ENCODE results near the gene HLA-B.
A peak's percentile ranks its signal among the peaks of the same experiment; 100 is the strongest.

The HLA-B gene

DNA sequence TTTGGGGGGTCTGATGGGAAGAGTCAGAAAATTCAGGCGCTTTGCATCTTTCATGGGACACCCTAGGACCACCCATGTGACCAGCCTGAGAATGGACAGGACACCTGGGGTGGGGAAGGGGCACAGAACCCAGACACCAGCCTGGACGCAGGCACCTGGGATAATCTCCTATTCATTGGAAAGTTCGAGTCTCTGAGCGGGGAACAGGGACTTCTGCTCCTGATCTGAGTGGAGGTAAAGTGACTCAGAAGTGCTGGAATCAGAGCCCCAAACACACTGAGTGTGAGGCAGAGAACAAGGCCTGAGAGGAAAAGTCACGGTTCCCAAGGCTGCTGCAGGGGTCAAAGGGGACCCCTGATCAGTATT lies 1.4 kb downstream of the HLA-B start:
- Mint-ChIP-seq H3K4me3 (peak overlapping the region; percentile 64), H3K9me3 (peaks cover 4% of the 10 kb centered on the region), H3K27ac (no peak overlapping the region), H3K4me1 (peaks cover 5% of the 10 kb centered on the region), H3K27me3 (ENCODE audit: low read depth, poor library complexity) (peaks cover 100% of the 10 kb centered on the region), H3K36me3 (ENCODE audit: low read depth) (no peaks in the 10 kb centered on the region)
- TF ChIP-seq, protein P1, sequence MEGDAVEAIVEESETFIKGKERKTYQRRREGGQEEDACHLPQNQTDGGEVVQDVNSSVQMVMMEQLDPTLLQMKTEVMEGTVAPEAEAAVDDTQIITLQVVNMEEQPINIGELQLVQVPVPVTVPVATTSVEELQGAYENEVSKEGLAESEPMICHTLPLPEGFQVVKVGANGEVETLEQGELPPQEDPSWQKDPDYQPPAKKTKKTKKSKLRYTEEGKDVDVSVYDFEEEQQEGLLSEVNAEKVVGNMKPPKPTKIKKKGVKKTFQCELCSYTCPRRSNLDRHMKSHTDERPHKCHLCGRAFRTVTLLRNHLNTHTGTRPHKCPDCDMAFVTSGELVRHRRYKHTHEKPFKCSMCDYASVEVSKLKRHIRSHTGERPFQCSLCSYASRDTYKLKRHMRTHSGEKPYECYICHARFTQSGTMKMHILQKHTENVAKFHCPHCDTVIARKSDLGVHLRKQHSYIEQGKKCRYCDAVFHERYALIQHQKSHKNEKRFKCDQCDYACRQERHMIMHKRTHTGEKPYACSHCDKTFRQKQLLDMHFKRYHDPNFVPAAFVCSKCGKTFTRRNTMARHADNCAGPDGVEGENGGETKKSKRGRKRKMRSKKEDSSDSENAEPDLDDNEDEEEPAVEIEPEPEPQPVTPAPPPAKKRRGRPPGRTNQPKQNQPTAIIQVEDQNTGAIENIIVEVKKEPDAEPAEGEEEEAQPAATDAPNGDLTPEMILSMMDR (IDR thresholded peaks at IDR 0.05): no peak
- no peak for DNase-seq

DNA sequence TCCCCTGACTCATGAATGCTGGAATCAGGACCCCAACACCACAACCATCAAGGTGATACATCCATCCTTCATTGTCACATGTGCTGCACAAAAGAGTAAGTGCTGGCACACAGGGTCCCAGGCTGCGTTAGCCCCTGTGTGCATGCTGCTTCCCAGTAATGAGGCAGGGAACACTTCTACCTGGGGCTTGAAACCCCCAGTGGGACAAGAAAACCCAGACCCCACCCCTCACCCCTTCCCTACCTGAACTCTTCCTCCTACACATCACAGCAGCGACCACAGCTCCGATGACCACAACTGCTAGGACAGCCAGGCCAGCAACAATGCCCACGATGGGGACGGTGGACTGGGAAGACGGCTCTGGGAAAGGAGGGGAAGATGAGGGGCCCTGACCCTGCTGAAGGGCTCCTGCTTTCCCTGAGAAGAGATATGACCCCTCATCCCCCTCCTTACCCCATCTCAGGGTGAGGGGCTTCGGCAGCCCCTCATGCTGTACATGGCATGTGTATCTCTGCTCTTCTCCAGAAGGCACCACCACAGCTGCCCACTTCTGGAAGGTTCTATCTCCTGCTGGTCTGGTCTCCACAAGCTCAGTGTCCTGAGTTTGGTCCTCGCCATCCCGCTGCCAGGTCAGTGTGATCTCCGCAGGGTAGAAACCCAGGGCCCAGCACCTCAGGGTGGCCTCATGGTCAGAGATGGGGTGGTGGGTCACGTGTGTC lies 2.0 kb downstream of the HLA-B start:
- Mint-ChIP-seq H3K27me3 (ENCODE audit: low read depth, poor library complexity) (peaks cover 94% of the 10 kb centered on the region), H3K4me1 (peaks cover 5% of the 10 kb centered on the region), H3K36me3 (ENCODE audit: low read depth) (no peaks in the 10 kb centered on the region), H3K9me3 (no peaks in the 10 kb centered on the region), H3K4me3 (no peak overlapping the region), H3K27ac (no peak overlapping the region)
- no peak for DNase-seq
- TF ChIP-seq, protein P1 (IDR thresholded peaks at IDR 0.05): no peak

DNA sequence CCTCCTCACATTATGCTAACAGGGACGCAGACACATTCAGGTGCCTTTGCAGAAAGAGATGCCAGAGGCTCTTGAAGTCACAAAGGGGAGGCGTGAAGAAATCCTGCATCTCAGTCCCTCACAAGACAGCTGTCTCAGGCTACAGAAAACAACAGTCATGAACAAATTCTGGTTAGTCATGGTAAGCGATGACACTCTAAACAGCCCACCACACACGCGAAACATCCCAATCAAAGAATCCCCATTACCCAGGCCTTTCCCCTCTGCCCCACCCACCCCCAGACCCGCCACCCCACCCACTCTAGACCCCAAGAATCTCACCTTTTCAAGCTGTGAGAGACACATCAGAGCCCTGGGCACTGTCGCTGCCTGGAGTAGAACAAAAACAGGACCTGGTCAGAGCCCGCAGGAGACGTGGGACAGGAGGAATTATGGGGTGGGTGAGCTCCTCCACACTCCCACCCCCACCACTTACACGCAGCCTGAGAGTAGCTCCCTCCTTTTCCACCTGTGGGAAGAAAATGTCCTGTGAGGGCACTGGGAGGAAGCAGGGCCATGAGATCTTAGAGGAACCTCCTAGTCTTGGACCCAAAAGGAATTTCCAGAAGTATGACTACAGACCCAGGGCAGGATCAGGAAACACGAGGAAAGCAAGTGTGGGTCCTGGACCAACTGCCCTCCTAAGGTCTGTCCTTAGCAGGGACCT lies 2.7 kb downstream of the HLA-B start:
- Mint-ChIP-seq H3K27ac (no peak overlapping the region), H3K9me3 (no peaks in the 10 kb centered on the region), H3K27me3 (ENCODE audit: low read depth, poor library complexity) (peaks cover 94% of the 10 kb centered on the region), H3K4me3 (no peak overlapping the region), H3K4me1 (peaks cover 5% of the 10 kb centered on the region), H3K36me3 (ENCODE audit: low read depth) (no peaks in the 10 kb centered on the region)
- no peak for DNase-seq
- TF ChIP-seq, protein P1 (IDR thresholded peaks at IDR 0.05): no peak

DNA sequence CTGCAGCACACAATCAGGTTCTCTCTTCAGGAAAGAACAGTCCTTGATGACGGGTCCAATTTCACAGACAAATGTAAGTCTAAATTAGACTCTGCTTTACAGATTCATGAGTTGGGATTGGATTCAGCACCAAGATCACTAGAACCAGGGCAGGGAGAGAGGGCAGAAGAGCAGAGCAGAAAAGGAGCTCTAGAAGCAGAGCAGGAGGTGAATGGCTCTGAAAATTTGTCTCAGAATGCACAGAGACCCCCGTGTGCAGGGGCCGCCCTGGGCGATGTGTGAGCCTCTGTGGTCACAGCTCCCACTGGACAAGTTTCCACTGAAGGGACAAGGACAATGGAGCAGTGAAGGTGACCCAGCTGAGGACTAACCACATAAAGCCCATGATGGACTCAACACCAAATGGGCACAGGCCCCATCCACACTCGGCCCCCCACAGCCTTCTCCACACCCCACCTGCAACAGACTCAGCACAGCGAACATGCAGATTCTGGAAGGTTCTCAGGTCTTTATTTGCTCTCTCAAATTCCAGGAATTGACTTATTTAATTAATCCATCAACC lies 3.5 kb downstream of the HLA-B start:
- DNase-seq: no peak
- Mint-ChIP-seq H3K4me3 (no peak overlapping the region), H3K27ac (peak overlapping the region; percentile 64), H3K9me3 (no peaks in the 10 kb centered on the region), H3K36me3 (ENCODE audit: low read depth) (no peaks in the 10 kb centered on the region), H3K4me1 (peaks cover 5% of the 10 kb centered on the region), H3K27me3 (ENCODE audit: low read depth, poor library complexity) (peaks cover 90% of the 10 kb centered on the region)
- TF ChIP-seq, protein P1 (IDR thresholded peaks at IDR 0.05): no peak

DNA sequence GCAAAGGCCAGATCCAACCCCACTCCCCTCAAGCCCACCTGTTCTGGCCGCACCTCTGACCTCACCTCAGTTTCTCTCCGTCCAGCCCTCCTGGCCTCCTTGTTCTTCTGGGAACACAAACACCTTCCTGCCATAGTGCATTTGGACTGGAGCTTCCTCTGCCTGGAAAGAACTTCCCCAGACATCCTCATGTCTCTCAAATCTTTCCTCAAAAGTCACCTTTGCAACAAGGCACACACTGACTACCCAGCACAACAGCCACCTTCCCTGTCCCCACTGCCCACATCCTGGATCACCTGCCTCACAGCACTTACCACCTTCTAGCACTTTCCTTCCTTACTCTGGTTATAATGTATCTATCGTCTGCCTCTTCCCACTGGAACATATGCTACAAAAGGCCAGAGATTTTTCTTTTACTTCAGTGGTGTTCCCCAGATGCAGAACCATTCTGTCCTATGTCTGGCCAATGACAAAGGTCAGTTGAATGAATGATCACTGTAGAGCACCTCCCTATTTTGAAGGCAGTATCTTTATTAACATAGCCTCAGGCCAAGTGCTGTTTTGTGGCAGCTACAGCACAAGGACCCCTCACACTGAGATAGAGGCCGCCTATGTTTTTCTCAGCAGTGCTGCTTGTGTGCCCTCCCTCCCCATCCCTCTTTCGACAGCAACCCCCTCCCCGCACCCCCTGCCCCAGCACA lies 4.1 kb downstream of the HLA-B start:
- Mint-ChIP-seq H3K9me3 (no peaks in the 10 kb centered on the region), H3K36me3 (ENCODE audit: low read depth) (no peaks in the 10 kb centered on the region), H3K27ac (no peak overlapping the region), H3K4me3 (no peak overlapping the region), H3K27me3 (ENCODE audit: low read depth, poor library complexity) (peaks cover 88% of the 10 kb centered on the region), H3K4me1 (peaks cover 5% of the 10 kb centered on the region)
- no peak for DNase-seq
- TF ChIP-seq, protein P1 (IDR thresholded peaks at IDR 0.05): no peak

Measured in nephron progenitor cell (in vitro differentiated cells).